AG04450 (cell line): Measurements from ENCODE around the gene USP35. TPM values are rescaled to one million over a fixed set of nuclear protein-coding genes. Genes with fewer than 3 reads are reported as not detected.
A peak's percentile ranks its signal among the peaks of the same experiment; 100 is the strongest.

Source experiments
- CTCF ChIA-PET: fragments of 300-600, 350-600 bp; formaldehyde crosslinking; extraction: SDS; loops from one replicate; lab custom pipeline; 2022; ENCODE audit warnings: antibody characterized with exemption, inconsistent platforms; lab: Charles Lee
- POLR2A ChIA-PET: fragments of 350-600 bp; formaldehyde crosslinking; extraction: SDS; loops from one replicate; lab custom pipeline; 2021; ENCODE audit warnings: antibody characterized with exemption, inconsistent platforms; lab: Yijun Ruan, JAX
- DNase-seq: peaks from one replicate; pipeline ENCODE4 v3.0.0-alpha.2; 2011; ENCODE audit warnings: low read depth, low spot score
- H3K27ac ChIP-seq: one replicate; pipeline ENCODE4 v1.5.1; 2012; ENCODE audit warnings: low read depth, low read length, control low read depth
- H3K27me3 ChIP-seq: one replicate; pipeline ENCODE4 v1.6.0; 2012; ENCODE audit warnings: low read length; ENCODE audit not compliant: control insufficient read depth, insufficient read depth
- H3K4me3 ChIP-seq: 2 replicates; pipeline ENCODE4 v1.5.1; 2011; ENCODE audit warnings: mild to moderate bottlenecking, low read depth, low read length, control low read depth
- H3K9me3 ChIP-seq: 2 replicates; pipeline ENCODE4 v1.5.1; 2012; ENCODE audit warnings: low read length; ENCODE audit not compliant: control insufficient read depth, insufficient read depth
- CTCF ChIP-seq: IDR thresholded peaks from 2 replicates; pipeline ENCODE4 v1.5.1; 2011; ENCODE audit warnings: low read depth, low read length, control low read depth, inconsistent platforms
- polyA plus RNA-seq: library from polyadenylated mRNA; depleted of rRNA; stranded (reverse); fragments of >200 nt; gene quantifications from 2 replicates; pipeline ENCODE4 v1.2.3, GENCODE V29; 2011

Gene USP35
- polyA plus RNA-seq, 1 experiment, result 5.5 TPM

GRCh38 chr11:78177216-78177615 lies 11.5 kb upstream of the USP35 start:
- POLR2A ChIA-PET, result no interaction called here
- TF ChIP-seq CTCF, result no peak
- Histone ChIP-seq H3K9me3 (no peaks in the 10 kb centered on the region), H3K27ac (no peak overlapping the region), H3K4me3 (no peak overlapping the region), H3K27me3 (no peaks in the 10 kb centered on the region)
- CTCF ChIA-PET, result no interaction called here
- no peak for DNase-seq

- H3K27me3 ChIP-seq, result no peaks in the 10 kb centered on the region
- H3K27ac ChIP-seq, result no peak overlapping the region
- TF ChIP-seq CTCF, result no peak
- ChIA-PET CTCF (no interaction called here), POLR2A (no interaction called here)
- no peak overlapping the region for H3K4me3 ChIP-seq
- no peak for DNase-seq
- no peaks in the 10 kb centered on the region for H3K9me3 ChIP-seq
Observed at GRCh38 chr11:78179459-78180071, 9.2 kb upstream of the USP35 start.

- no peak overlapping the region for H3K27ac ChIP-seq
- no peak for TF ChIP-seq CTCF
- H3K27me3 ChIP-seq, result no peaks in the 10 kb centered on the region
- H3K9me3 ChIP-seq, result no peaks in the 10 kb centered on the region
- ChIA-PET CTCF (no interaction called here), POLR2A (no interaction called here)
- DNase-seq, result no peak
- H3K4me3 ChIP-seq, result no peak overlapping the region
Observed at GRCh38 chr11:78180751-78181150, 8.0 kb upstream of the USP35 start.

- H3K4me3 ChIP-seq, result no peak overlapping the region
- no peak overlapping the region for H3K27ac ChIP-seq
- ChIA-PET POLR2A (no interaction called here), CTCF (no interaction called here)
- H3K27me3 ChIP-seq, result no peaks in the 10 kb centered on the region
- no peak for TF ChIP-seq CTCF
- H3K9me3 ChIP-seq, result no peaks in the 10 kb centered on the region
- no peak for DNase-seq
Observed at GRCh38 chr11:78181185-78181584, 7.5 kb upstream of the USP35 start.

GRCh38 chr11:78187366-78188285 lies 1.1 kb upstream of the USP35 start:
- no peaks in the 10 kb centered on the region for H3K27me3 ChIP-seq
- no peak for DNase-seq
- H3K4me3 ChIP-seq, result peak overlapping the region; percentile 82

More at GRCh38 chr11:78187366-78188285, 1.1 kb upstream of the USP35 start:
- H3K9me3 ChIP-seq, result no peaks in the 10 kb centered on the region
- H3K27ac ChIP-seq, result peak overlapping the region; percentile 21
- TF ChIP-seq CTCF, result no peak
- ChIA-PET CTCF (interaction anchor here (0.6 to 1.9 kb wide), 2 partner anchors 39 to 377 kb away, joined by 4 to 5 read pairs; no protein-coding TSS in a partner anchor), POLR2A (interaction anchor here (0.6 to 1.8 kb wide), 13 partner anchors 13 to 376 kb away, joined by 3 to 9 read pairs (median 4); partner anchors contain the start of genes ALG8, GAB2, INTS4 and RSF1)
